Measurements from ENCODE around the gene TARM1. TPM values are rescaled to one million over a fixed set of nuclear protein-coding genes. Genes with fewer than 3 reads are reported as not detected.

Gene TARM1
- total and polyA plus RNA-seq, 2 of the 8 experiments (the other 6 are each of a cell fraction or from before 2014, with no cell fraction given), result not detected

GRCh38 chr19:54102421-54103169 is 21.4 kb upstream of the TARM1 start, which contains the start of gene NDUFA3:
Gene NDUFA3 (plus strand): TSS chr19:54102855. CDS start chr19:54102879, 24 bp downstream.
- CTCF ChIA-PET (ENCODE audit: partially characterized antibody), result no interaction called here
- no peak for TF ChIP-seq TAF7 (optimal IDR thresholded peaks at IDR 0.05; ENCODE audit: borderline replicate concordance, low read depth, low read length)
- peak; percentile 48 for TF ChIP-seq ASH2L (IDR thresholded peaks at IDR 0.05; ENCODE audit: low read length)
- TF ChIP-seq YY1 (IDR thresholded peaks at IDR 0.05; ENCODE audit: low read depth, low read length), result peak; percentile 97
- TF ChIP-seq SUZ12 (IDR thresholded peaks at IDR 0.05; ENCODE audit: low read length), result no peak
- no peak for TF ChIP-seq CTBP2 (IDR thresholded peaks at IDR 0.05; ENCODE audit: borderline replicate concordance, insufficient read depth, insufficient read length, low read length)
- TF ChIP-seq TCF12 (IDR thresholded peaks at IDR 0.05; ENCODE audit: low read depth, low read length), result no peak
- peak; percentile 90 for TF ChIP-seq CREB1 (IDR thresholded peaks at IDR 0.05)
- no peak for TF ChIP-seq SP4 (IDR thresholded peaks at IDR 0.05; ENCODE audit: low read length)
- 0 out of 2 replicates have a peak, but pooled peaks have one; percentile 49 for TF ChIP-seq CHD2 (IDR thresholded peaks at IDR 0.05; ENCODE audit: low read length)
- peak in 1 of 2 experiments; percentile 91; a peak in 2 of 4 replicates for TF ChIP-seq SIN3A (conservative IDR thresholded peaks at IDR 0.05 in 1 of 2, IDR thresholded peaks at IDR 0.05 in 1 of 2; ENCODE audit: low read depth in 1 of 2, low read length in 2 of 2)
- no peak for TF ChIP-seq ZNF274 (IDR thresholded peaks at IDR 0.05; ENCODE audit: borderline replicate concordance, extremely low read depth, low read length)

More at GRCh38 chr19:54102421-54103169, 21.4 kb upstream of the TARM1 start, which contains the start of gene NDUFA3:
- Histone ChIP-seq H4K8ac (ENCODE audit: extremely low read depth, insufficient read depth, low read length) (peak within 1 kb of the TSS; percentile 77), H2BK15ac (ENCODE audit: low read length) (peak within 1 kb of the TSS; percentile 92), H2BK20ac (ENCODE audit: low read length) (no peak within 1 kb of the TSS), H2BK120ac (replicated peaks; ENCODE audit: low read depth, low read length) (peak within 1 kb of the TSS; percentile 36), H3K9ac (replicated peaks in 1 of 4; ENCODE audit: extremely low read depth in 1 of 4, low read depth in 3 of 4, low read length in 3 of 4) (peak within 1 kb of the TSS; percentile 65 to 87 (median 79)), H3K4ac (replicated peaks; ENCODE audit: insufficient read length, low read depth, low read length) (peak within 1 kb of the TSS; percentile 78), H3K79me2 (ENCODE audit: control insufficient read depth in 1 of 2, insufficient read depth in 2 of 2, low read length in 2 of 2) (peaks cover 0 to 13% of the 10 kb centered on the region in 2 experiments; a peak in 2 of 4 replicates), H3K36me3 (ENCODE audit: control insufficient read depth in 2 of 4, insufficient read depth in 4 of 4, low read length in 3 of 4) (peaks cover 6 to 23% (median 17%) of the 10 kb centered on the region in 4 experiments; a peak in 5 of 8 replicates), H3K23me2 (ENCODE audit: low read depth, low read length) (peaks cover 5% of the 10 kb centered on the region), H2BK12ac (ENCODE audit: low read depth, low read length) (no peak within 1 kb of the TSS), H3K14ac (ENCODE audit: insufficient read length) (no peak within 1 kb of the TSS), H4K5ac (ENCODE audit: insufficient read length, low read depth, low read length) (peak within 1 kb of the TSS; percentile 89), H3K4me1 (replicated peaks in 1 of 4; ENCODE audit: control insufficient read depth in 3 of 4, insufficient read depth in 4 of 4, low read length in 3 of 4) (0 out of 7 replicates have a peak, but pooled peaks cover 0 to 2% (median 0%) of the 10 kb centered on the region in 4 experiments), H3K9me3 (ENCODE audit: insufficient read depth in 2 of 2, low read depth in 1 of 2, low read length in 1 of 2) (no peaks in the 10 kb centered on the region), H3K18ac (ENCODE audit: extremely low read depth, low read length) (peak within 1 kb of the TSS; percentile 75; the same call in 1 of the 2 replicates), H3K27me3 (replicated peaks in 1 of 4; ENCODE audit: control insufficient read depth in 3 of 4, extremely low read depth in 1 of 4, insufficient read depth in 3 of 4, low read length in 3 of 4) (no peaks in the 10 kb centered on the region), H4K91ac (replicated peaks; ENCODE audit: insufficient read length, low read length) (peak within 1 kb of the TSS; percentile 90), H3K27ac (ENCODE audit: low read depth, low read length) (peak within 1 kb of the TSS; percentile 82; the same call in 1 of the 2 replicates), H4K20me1 (replicated peaks in 1 of 2; ENCODE audit: control insufficient read depth in 1 of 2, insufficient read depth in 2 of 2, low read length in 2 of 2) (peaks cover 0 to 7% of the 10 kb centered on the region in 2 experiments), H2AK5ac (ENCODE audit: low read depth, low read length) (peak within 1 kb of the TSS; percentile 10; the same call in 1 of the 2 replicates), H3K56ac (replicated peaks; ENCODE audit: insufficient read length, low read depth, low read length) (peak within 1 kb of the TSS; percentile 87), H3K4me3 (ENCODE audit: extremely low read depth in 1 of 4, insufficient read depth in 2 of 4, low read depth in 3 of 4, low read length in 4 of 4) (peak within 1 kb of the TSS; percentile 78 to 96 (median 90)), H3K23ac (ENCODE audit: insufficient read length) (no peak within 1 kb of the TSS), H2AFZ (ENCODE audit: low read length) (0 out of 2 replicates have a peak within 1 kb of the TSS, but pooled peaks have one; percentile 5), H3K79me1 (ENCODE audit: low read depth, low read length) (no peaks in the 10 kb centered on the region; the same call in 1 of the 2 replicates), H2BK5ac (ENCODE audit: low read depth, low read length) (peak within 1 kb of the TSS; percentile 67), H3K4me2 (ENCODE audit: insufficient read depth in 1 of 2, low read depth in 2 of 2, low read length in 2 of 2) (peak within 1 kb of the TSS; percentile 76 to 84)
- WGBS, 2 experiments (ENCODE audit: extremely low coverage in 1 of 2, insufficient coverage in 1 of 2, insufficient read length in 1 of 2, insufficient replicate concordance in 2 of 2, low coverage in 1 of 2, low lambda C conversion rate in 2 of 2, missing lambda C conversion rate in 1 of 2), result 6% methylated on average over 54 of the region's 54 CpGs; no CpG with 5 or more reads in 1 of the 2 experiments
- POLR2A ChIA-PET (ENCODE audit: partially characterized antibody), result interaction anchor here (0.8 to 9.2 kb wide), 5 partner anchors 9 to 158 kb away, joined by 3 to 116 read pairs (median 5); partner anchors contain the start of genes PRPF31 and TFPT
- FAIRE-seq (peak; percentile 97), DNase-seq (ENCODE audit: low read depth in 1 of 2, low spot score in 2 of 2) (peak; percentile 95 to 96)
